Measurements from ENCODE around the gene SNCA.
A peak's percentile ranks its signal among the peaks of the same experiment; 100 is the strongest.

Gene SNCA

DNA sequence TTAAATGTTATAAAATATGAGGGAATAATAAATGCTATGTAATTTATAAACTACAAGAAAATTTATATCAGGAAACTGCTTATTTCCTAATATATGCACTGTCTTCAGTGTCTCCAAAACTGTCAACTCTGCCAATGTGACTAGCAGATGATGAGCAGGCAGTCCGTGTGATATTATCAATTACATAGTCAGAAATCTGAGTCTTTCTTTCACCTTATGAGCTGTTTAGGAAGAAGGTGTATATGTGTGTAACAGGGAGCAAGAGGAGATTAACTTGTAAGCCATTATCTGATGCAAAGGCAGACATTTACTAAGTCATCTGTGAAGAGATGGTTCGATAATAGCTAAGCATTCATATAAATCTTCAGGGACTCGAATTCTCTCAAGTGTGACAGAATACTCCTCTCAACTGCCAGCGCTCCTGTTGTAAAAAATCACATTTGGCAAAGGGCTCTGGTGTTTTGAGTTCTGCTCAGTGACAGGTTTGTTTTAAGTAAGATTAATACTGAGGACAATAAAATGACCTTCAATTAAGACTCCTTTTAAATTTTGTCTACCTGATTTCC is 79.7 kb downstream of the SNCA start:
- no peak for DNase-seq (ENCODE audit: insufficient read length, low spot score)
- no peak for FAIRE-seq

DNA sequence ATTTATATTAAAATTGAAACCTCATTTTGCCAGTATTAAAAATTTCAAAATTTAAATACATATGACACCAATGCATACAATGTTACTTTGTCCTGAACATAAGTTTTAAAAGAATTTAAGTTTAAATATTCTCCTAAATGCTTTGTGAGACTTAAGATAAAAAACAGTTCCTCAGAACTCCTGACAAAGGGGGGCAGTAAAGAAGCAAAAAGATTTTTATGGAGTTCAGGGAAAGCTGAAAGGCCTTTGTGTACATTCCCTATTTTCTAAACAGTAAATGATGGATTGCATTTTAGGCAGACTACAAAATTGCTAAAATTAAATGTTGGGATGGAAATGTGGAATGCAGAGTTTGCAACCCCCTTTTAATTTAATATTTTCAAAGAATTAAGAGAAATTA is 81.7 kb downstream of the SNCA start:
- FAIRE-seq, result no peak

DNA sequence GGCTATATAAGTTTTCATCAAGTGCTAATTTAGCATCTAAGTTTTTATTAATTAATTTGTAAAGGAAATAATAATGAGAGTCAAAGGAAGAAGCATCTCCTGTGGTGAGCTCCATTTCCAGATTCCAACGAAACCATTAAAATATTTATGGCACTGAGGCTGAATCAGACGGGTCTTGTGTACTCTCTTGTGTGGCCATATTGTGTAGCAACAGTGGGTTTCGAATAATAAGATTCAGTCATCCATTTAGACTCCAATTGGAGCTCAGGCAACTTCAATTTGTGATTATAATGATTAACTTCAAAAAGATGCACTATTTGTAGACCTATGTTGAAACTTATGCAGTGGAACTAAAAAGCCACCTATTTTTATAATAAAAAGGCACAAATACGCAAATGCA is 82.4 kb downstream of the SNCA start:
- FAIRE-seq (no peak), DNase-seq (ENCODE audit: insufficient read length, low spot score) (no peak)

More for the DNA sequence above, 81.7 kb downstream of the SNCA start:
- DNase-seq (ENCODE audit: insufficient read length, low spot score), result no peak

DNA sequence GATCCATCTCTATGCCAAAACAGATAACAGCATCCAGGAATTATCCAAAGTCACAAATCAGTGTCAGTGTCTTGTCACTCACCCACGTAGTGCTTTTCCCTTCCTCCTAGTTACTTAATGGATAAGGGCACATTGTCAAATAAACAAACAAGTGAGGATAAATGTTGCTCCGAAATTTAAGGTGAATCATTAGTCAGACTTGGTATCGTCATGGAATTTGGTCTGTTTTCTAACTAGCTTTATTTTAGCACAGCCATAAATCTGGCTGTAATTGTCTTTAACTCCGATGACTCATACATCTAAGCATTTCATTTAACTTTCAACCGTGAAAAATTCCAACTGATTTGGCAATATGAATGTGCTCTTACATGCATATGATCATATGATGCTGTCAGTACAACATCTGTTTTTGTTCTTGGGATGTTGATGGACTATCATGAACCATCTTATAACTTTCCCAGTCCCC is 83.3 kb downstream of the SNCA start:
- FAIRE-seq, result peak; percentile 36
- peak; percentile 39 for DNase-seq (ENCODE audit: insufficient read length, low spot score)

DNA sequence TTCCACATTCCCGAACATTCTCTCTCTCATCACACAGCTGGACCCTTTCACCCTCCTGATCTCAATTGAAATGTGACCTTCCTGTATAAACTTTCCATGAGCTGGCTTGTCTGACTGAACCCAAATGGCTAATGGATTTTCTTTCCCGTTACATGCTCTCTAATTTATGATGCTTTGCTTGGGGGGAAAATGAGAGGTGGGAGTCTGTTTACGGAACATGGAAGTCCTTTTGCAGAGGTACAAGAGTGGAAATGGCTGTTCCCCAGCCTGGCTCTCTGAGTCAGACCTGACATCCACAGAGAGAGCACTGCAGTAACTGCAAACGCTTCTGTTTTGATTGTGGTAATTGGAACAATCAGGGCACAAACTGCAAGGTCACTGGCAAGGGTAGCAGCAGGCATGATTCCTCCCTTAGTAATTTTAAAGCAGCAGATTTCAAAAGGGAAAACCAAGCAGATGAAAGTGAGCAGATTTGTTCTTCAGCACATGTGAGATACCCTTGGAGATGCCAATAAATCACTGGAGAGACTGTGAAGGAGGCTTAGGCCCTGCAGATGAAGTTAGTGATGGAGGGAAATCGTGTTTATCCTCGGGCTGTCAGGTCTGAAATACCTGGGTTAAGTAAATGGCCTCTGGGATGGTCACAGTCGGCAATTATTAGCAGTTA is 83.9 kb downstream of the SNCA start:
- FAIRE-seq (peak; percentile 20), DNase-seq (ENCODE audit: insufficient read length, low spot score) (peak; percentile 18)

DNA sequence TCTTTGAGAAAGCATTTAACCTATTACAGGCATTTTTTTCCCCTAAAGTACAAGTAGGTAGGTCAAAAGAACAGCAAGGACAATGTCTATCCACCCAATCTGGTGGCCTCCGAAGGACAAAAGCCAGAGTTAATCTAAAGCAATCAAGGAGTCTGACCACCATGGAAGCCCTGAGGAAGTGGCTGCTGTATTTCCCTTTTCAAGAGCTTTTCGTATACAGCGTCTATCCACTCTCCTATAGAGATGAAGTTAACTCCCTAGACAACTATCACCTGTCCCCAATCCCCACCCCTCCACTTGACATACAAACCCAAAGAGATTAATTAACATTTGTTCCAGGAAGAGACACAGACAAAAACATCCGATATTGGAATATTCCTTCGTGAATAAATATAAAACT is 85.5 kb downstream of the SNCA start:
- DNase-seq (ENCODE audit: insufficient read length, low spot score) (no peak), FAIRE-seq (no peak)

DNA sequence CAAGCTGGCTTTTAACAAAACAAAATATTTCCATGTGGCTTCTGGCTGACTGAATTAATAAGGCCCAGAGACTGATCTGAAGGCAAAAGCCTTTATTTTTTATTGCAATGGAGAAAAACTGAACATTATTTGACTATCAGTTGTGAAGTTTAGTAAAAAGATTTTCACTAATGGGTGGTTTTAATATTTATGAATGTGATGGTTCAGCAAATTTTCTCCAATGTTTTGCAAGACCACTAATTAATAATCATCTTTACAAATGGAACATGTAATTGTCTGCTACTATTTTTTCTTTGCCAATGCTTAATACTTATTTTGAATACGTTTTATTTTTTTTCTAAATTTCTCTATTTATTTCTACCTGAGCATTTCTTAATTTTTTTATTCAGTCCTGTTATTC is 90.6 kb downstream of the SNCA start:
- DNase-seq (ENCODE audit: insufficient read length, low spot score) (no peak), FAIRE-seq (no peak)

DNA sequence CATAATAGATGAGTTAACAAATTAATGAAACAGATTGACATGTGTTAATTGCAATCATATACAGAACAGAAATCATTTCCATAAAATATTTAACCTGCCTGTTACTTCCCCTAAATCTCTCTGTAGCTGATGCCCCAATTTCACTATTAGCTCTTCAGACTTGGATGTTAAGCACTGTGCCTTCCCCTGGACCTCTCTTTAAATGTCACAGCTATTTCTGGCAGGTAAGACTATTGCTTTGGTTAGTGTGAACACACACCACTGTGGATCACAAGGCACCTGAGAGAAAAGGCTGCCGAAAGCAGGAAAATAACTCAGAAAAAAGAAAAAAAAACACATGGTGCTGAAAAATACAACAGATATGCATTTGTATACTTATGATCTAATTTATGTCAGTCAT is 91.3 kb downstream of the SNCA start:
- no peak for FAIRE-seq

DNA sequence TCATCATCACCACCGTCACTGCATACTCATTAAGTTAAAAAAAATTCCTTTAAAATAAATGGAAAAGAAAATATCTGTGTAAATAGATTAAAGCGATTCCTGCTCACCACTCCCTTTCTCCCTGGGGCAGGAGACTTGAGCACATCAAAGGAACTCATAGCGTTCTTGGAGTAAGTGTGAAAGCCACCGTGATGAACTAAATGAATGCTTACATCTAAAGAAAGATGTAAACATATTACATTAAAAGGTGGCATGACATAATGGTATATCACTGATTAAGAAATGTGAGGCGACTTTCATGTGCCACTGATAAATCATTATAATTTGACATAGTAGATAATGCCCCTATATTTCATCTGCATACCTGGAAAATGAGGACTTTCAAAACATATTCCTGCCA is 92.0 kb downstream of the SNCA start:
- no peak for DNase-seq (ENCODE audit: insufficient read length, low spot score)
- no peak for FAIRE-seq

More for the DNA sequence above, 91.3 kb downstream of the SNCA start:
- no peak for DNase-seq (ENCODE audit: insufficient read length, low spot score)

DNA sequence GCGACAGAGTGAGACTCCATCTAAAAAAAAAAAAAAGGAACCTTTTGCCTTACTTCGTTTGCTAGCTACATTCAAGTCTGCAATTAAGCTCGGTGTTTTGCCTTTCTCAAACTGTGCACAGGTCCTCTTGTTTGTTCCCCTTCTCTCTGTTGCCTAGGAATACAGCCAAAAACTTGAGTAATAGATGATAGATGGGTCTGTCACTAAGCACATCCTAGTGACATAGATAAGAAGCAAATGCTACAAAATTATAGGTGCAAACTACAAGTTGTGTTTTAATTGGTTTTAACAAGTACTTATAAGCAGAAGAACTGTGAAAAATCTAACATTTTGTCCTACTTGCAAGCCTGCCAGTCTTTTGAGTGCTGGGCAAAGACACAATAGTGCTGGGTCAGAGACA is 95.2 kb downstream of the SNCA start:
- no peak for DNase-seq (ENCODE audit: insufficient read length, low spot score)
- no peak for FAIRE-seq

DNA sequence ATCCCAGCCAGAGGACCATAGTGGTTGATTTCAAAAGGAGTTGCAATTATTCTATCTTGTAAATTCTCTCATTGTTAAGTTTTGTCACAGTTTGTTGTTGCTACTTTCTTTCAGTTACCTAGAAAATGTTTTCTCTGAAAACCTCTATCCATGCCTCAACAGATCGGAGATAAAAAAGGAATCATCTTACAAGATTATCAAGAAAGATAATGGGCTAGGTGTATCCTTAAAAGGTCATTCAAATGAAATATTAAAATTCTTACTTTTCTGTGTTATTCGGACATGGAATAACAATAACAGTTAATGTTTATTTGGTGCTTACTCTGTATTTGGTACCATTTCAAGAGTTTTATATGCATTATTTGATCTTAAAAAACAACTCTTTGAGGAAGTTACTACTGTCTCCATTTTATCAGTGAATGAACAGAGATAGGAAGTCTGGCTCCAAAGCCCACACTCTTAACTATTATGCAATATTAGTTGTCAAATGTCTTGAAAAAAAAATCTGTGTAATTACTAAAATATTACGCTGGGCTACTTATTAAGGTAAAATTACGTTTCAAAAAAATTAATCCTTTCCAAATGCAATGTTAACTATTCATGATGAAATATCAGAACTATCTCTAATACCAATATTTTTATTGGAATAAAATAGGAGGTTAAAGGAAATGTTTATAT is 97.5 kb downstream of the SNCA start:
- no peak for DNase-seq (ENCODE audit: insufficient read length, low spot score)
- FAIRE-seq, result no peak

DNA sequence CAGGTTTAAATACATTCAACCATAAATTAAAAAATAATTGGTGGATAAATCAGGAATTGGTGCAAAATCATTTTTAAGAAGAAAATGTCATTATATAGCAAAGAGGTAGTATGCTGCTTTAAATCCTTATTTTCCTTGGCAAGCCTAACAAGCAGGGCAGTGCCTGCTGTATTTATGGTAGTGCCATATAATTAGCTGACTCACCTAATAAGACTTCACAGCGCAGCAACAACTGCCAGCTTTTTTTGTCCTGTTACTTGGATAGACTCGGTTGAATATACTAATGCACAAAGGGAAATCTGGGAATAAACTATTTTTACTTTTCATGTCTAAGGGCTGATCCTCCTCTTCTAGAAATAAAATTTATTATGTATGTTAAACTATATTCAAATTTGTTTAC is 99.1 kb downstream of the SNCA start:
- peak; percentile 33 for DNase-seq (ENCODE audit: insufficient read length, low spot score)
- no peak for FAIRE-seq

DNA sequence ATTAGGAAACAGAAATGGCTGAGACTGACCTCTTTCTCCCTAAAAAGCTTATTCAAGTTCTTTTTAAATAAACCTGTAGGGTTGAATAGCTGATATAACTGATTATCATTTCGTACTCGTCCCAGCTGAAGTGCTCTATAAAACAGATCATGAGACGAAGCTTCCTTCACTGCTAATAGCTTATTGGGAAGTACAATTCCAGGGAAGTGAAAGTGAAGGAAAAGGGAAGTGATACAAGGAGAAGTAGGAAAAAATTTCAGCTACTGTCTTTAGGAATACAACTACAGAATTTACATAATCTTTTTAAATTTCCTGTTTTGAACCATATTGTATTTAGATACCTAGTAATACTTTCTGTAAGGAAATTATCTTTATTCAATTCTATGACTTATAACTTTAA is 103.0 kb downstream of the SNCA start:
- FAIRE-seq, result no peak
- no peak for DNase-seq (ENCODE audit: insufficient read length, low spot score)

DNA sequence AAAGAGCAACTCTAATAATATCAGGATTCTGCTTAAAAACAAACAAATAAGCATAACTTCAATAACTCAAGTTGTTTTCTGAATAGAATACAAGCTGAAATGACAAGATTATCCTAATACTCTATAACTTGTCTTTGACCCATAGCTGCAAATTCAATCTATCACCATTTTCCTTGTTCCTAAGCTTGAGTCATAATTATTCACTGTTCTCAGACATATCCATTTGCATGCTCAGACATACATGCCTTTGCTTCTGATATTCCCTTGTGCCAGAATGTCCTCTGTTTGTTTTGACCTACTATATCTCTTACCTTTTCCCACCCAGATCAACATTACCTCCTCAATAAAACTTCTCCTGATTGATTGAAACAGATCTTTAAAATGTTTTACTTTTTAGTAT is 109.7 kb downstream of the SNCA start:
- FAIRE-seq, result no peak
- no peak for DNase-seq (ENCODE audit: insufficient read length, low spot score)

DNA sequence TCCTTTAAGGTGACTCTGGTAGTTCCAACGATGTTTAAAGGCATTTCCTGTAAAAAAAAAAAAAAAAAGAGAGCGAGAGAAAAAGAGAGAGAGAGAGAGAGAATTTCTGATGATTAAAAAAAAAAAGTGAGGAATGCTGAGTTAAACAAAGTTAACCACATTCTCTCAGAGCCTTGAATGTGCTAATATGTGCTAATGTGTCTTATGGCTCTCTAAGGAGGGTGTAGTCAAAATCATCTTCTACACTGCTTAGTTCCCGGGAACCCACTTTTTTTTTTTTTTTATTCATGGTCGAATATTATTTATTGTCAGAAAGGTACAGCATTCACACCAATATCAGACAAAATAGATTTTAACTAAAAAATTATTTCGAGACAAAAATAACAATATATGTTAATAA is 111.7 kb downstream of the SNCA start:
- DNase-seq (ENCODE audit: insufficient read length, low spot score) (no peak), FAIRE-seq (no peak)

DNA sequence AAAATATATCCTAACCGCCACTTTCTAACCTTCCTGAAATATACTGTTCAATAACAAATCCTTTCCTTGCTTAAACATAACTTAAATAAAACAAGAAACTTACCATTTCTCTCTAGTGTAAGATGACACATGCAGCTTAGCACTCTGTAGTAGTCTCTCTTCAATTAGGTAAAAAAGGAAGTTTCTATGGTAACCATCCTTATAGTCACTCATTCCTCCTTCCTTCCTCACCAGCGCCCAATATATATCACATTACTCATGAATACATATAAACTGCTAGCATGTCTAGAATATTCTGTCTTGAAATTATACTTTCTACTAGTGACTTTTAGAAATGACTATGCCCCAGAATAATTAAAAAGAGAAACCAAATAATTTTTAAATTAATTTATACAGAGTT is 112.2 kb downstream of the SNCA start:
- no peak for FAIRE-seq
- DNase-seq (ENCODE audit: insufficient read length, low spot score), result no peak

DNA sequence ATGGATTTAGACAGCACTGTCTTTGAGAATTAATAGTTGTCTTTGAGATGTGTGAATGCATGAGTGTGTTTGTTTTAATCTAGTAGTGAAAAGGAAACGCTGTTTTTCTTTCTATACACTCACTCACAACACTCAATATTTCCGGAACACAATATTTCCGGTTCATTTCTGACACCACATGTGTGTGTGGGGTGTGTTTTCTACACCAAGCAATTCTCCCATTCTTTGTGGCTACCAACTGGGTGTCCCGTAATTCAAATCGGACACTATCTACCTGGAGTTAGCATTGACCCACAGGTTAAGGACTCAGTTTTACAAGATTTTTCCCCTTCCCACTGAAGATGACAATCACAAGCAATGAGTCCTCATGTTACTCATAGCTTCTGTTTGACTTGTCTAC is 113.9 kb downstream of the SNCA start:
- FAIRE-seq, result no peak

DNA sequence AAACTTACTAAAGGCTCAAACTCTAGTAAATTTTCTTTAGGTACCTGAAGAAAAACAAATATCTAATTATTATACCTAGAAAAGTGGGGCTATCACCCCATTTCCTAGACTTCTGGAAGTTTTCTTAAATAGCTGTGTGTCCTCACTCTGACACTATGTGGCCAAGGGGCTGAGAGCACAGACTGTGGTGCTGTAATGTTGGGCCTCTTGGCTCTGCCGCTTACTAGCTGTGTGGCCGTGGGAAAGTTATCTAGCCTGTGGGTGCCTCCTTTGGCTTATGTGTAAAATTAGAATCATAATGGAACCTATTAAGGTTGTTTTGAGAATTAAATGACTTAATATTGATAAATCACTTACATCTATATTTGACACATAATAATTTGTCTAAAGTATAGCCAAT is 114.4 kb downstream of the SNCA start:
- no peak for DNase-seq (ENCODE audit: insufficient read length, low spot score)
- FAIRE-seq, result no peak

More for the DNA sequence above, 113.9 kb downstream of the SNCA start:
- no peak for DNase-seq (ENCODE audit: insufficient read length, low spot score)

DNA sequence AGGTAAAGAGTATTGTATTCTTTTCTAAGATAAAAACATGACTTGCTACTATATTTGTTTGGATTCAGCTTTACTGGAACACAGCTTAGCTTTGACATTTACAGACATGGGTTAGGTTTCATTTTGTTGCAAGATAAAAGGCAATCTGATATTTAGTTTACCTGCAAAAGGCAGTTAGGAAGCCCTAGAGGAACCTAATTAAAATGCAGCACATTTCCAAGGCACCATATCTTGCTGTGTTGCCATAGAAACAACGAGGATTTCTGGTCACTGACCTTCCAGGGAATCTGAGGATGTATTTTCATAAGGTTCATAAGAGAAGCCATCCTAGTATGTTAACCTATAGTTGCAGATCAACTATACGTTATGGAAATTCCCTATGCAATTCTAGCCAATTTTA is 116.0 kb downstream of the SNCA start:
- DNase-seq (ENCODE audit: insufficient read length, low spot score), result no peak
- no peak for FAIRE-seq

DNA sequence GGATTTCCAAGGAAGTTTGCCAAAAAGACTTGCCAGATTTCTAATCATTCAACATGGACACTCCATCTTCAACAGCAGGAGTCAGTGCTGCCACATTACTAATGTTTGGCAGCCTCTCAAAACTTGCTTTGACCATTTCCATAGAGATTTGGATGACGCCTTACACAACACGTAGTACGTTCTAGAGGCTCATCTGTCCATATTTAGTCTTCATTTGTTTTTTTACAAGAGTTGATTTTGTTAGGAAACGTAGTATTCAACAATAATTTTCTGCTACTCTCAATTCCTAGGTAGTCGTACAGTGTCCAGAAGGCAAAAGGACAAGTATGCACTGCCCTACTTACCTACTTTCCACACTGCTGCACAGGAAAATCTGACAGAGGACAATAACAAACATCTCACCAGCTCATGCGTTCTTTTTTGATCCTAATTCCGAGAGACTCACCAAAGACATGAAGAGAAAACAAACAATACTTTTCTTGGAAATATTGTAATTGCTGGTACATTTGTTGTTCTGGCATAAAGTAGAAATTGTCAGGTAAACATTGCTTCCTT is 117.3 kb downstream of the SNCA start:
- DNase-seq (ENCODE audit: insufficient read length, low spot score) (no peak), FAIRE-seq (no peak)

DNA sequence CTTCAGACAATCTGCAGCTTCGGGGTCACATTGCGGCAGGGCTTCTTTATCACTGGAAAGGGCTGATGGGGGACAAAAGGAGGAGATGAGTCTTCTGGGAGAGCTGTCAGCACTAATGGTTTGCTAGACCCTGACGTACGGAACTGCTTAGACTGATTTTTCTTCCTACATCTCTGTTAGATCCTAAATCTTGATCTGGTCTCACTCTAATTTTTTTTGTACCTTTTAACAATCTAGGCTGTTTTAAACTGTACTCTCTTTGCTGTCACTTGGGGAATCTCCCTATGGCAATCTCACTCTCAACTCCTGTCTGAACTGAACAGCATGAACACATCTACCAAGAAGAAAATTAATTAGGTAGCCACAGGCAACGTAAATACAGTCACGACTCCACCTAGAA is 120.1 kb downstream of the SNCA start:
- FAIRE-seq (no peak), DNase-seq (ENCODE audit: insufficient read length, low spot score) (no peak)

DNA sequence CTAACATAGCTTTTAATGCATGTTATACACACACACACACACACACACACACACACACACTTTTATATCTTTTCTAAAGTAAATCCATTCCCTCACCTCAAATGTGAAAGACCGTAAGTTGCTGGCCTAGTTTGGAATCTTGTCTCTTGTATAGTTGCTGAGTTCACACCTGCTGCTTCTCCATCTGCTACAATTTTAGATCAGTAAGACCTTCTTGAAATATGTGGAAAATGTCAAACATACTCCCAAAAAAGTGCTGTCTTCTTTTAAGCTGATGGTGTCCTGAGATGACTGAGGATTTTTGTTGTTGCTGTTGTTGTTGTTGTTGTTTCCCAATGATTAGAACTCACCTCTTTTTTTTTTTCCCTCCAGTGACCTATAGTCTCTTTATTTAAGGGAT is 121.3 kb downstream of the SNCA start:
- DNase-seq (ENCODE audit: insufficient read length, low spot score), result no peak

More for the DNA sequence above, 121.3 kb downstream of the SNCA start:
- FAIRE-seq, result no peak

All from HTR-8/SVneo (cell line).